Lower lobe of right lung (tissue), 2 donors: Measurements from ENCODE around the gene CRYZL1. TPM values are rescaled to one million over a fixed set of nuclear protein-coding genes. Genes with fewer than 3 reads are reported as not detected.
"Not testable (repeated sequence)": the region's sequence is repeated elsewhere in the genome, so short reads cannot be mapped to it uniquely, and the experiment has no call there.

Source experiments
- ATAC-seq, 2 donors: fragments of 200-7000 bp; cut with Tn5 transposase; one replicate each; pipeline ENCODE4 v1.9.1; 2020 to 2022; ENCODE audit warnings: mild to moderate bottlenecking in 2 of 2, moderate library complexity in 2 of 2
- DNase-seq: peaks from one replicate; pipeline ENCODE4 v3.0.0-alpha.2; 2020
- H3K27ac ChIP-seq: fragments of 200-600 bp; one replicate; pipeline ENCODE4 v1.8.0; 2022
- H3K27me3 ChIP-seq: fragments of 200-600 bp; one replicate; pipeline ENCODE4 v1.8.0; 2022; ENCODE audit warnings: low read depth
- H3K36me3 ChIP-seq: fragments of 200-600 bp; one replicate; pipeline ENCODE4 v1.8.0; 2022; ENCODE audit warnings: mild to moderate bottlenecking
- H3K4me1 ChIP-seq: fragments of 200-600 bp; one replicate; pipeline ENCODE4 v1.8.0; 2022
- H3K4me3 ChIP-seq: fragments of 200-600 bp; one replicate; pipeline ENCODE4 v1.8.0; 2022; ENCODE audit warnings: mild to moderate bottlenecking
- H3K9me3 ChIP-seq: fragments of 200-600 bp; one replicate; pipeline ENCODE4 v1.8.0; 2022
- CTCF ChIP-seq: fragments of 200-600 bp; IDR thresholded peaks from one replicate; pipeline ENCODE4 v1.8.0; 2022; ENCODE audit warnings: antibody characterized with exemption, mild to moderate bottlenecking
- intact Hi-C: fragments of 100-400 bp; cut with DNase I; formaldehyde crosslinking; loops from one replicate; pipeline ENCODE4 v1.11.0; 2022
- total RNA-seq: library from RNA; stranded (reverse); fragmentation: NEBNext Ultra II Directional; extraction: Animal tissue kit (Norgen Biotek cat#: 25700); gene quantifications from one replicate; pipeline ENCODE4 v1.2.1, GENCODE V29; 2021
- donor health status: DM: no; HTN: yes; CAD: no; lungs with severe emphysema.

Gene CRYZL1
- total RNA-seq, 1 donor from 2014 or later: 29.4 TPM

DNA sequence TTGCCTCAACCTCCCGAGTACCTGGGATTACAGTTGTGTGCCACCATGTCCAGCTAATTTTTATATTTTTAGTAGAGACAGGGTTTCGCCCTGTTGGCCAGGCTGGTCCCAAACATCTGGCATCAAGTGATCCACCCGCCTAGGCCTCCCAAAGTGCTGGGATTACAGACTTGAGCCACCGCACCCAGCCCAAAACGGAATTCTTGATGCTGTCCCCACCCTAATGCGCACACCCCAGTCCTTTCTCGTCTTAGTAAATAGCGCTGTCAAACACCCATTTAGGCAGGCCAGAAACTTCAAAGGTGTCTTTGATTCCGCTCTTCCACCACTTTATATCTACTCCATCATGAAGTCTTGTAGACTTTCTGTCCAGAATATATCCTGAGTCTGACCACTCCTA lies 35.9 kb upstream of the CRYZL1 start:
- no peak overlapping the region for H3K4me3 ChIP-seq
- no peaks in the 10 kb centered on the region for H3K36me3 ChIP-seq
- H3K9me3 ChIP-seq: no peaks in the 10 kb centered on the region
- no peak for ATAC-seq
- TF ChIP-seq CTCF: no peak
- intact Hi-C loops: no loop called here
- DNase-seq: no peak
- H3K4me1 ChIP-seq: no peaks in the 10 kb centered on the region
- H3K27ac ChIP-seq: no peak overlapping the region
- H3K27me3 ChIP-seq: no peaks in the 10 kb centered on the region

GRCh38 chr21:33676666-33677065 lies 35.1 kb upstream of the CRYZL1 start:
- H3K36me3 ChIP-seq, H3K27ac ChIP-seq, H3K27me3 ChIP-seq, H3K4me3 ChIP-seq, intact Hi-C loops, H3K4me1 ChIP-seq, H3K9me3 ChIP-seq, DNase-seq, ATAC-seq: not testable (repeated sequence)

DNA sequence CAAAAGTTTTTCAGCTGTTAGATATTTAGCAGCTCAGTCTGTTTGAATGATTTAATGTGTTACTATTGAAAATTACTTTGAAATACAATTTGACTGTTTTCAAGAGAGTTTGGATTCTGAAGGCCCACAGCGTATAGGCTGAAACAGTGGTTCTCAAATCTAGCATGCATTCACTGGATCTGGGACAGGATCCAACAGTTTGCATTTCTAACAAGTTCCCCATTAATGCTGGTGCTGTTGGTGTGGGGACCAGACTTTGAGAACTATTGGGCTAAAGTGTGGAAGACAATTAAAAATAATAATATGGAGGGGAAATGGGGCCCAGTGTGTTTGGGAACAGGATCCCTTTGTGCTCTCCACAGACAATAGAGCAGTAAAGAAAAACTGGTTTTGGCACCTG lies 32.7 kb upstream of the CRYZL1 start:
- H3K4me3 ChIP-seq: no peak overlapping the region

DNA sequence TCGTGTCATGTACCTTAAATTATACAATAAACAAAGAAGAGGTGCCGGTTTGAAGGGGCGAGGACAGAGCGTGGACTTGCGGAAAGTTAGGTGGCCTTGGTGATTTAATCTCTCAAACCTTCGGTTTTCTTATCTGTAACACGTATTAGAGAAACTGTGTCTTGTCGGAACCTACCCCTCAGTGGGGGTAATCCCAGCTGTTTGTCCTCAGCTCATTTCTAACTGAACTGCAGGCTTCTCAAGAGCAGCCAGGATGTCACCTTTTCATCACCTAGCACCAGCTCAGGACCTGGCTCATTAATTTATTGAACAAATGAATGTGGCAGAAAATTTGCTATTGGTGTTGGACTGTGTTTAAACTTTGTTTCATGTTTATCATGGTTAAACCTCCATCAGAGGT lies 31.9 kb upstream of the CRYZL1 start:
- no peak for TF ChIP-seq CTCF
- Histone ChIP-seq H3K27me3 (no peaks in the 10 kb centered on the region), H3K4me1 (peaks cover under 1% of the 10 kb centered on the region), H3K9me3 (no peaks in the 10 kb centered on the region), H3K36me3 (no peaks in the 10 kb centered on the region), H3K4me3 (no peak overlapping the region), H3K27ac (no peak overlapping the region)
- DNase-seq (no peak), ATAC-seq (no peak)
- intact Hi-C loops: no loop called here

More for the DNA sequence above, 32.7 kb upstream of the CRYZL1 start:
- DNase-seq (no peak), ATAC-seq (no peak)
- no peaks in the 10 kb centered on the region for H3K9me3 ChIP-seq
- intact Hi-C loops: no loop called here
- no peaks in the 10 kb centered on the region for H3K4me1 ChIP-seq
- TF ChIP-seq CTCF: no peak
- no peak overlapping the region for H3K27ac ChIP-seq
- no peaks in the 10 kb centered on the region for H3K36me3 ChIP-seq
- no peaks in the 10 kb centered on the region for H3K27me3 ChIP-seq

DNA sequence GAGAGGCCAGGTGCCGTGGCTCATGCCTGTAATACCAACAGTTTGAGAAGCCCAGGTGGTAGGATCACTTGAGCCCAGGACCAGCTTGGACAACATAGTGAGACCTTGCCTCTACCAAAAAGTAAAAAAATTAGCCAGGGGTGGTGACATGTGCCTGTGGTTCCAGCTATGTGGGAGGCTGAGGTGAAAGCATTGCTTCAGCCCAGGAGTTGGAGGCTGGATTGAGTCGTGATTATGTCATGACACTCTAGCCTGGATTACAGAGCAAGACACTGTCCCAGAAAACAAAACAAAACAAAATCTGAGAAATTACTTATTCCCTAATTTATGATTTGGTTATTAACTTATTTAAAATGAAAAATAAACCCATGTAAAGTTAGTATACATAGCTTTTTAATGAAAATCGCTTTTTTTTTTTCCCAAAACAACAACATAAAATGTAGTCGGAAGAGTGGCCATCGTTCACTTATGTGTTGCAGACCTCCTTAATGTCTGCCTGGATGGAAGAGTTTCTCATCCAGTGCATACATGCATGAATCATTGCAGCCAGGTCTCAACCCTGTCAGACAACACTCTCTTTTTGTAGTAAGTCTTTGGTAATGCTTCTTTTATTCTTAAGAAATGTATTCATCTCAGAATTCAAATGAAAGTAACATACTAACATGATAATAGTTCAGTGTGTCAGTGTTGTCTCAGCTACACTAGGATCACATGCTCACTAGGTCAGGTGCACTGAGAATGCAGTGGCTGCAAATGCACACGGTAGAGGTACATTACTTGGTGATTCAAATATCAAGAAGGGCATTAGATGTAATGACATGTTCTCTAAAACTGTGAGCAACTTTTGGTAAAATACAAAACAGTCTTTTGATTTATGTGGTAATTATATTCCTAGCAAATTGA lies 28.8 kb upstream of the CRYZL1 start:
- Histone ChIP-seq H3K27ac (no peak overlapping the region), H3K27me3 (no peaks in the 10 kb centered on the region), H3K4me1 (peaks cover 9% of the 10 kb centered on the region), H3K9me3 (no peaks in the 10 kb centered on the region), H3K36me3 (no peaks in the 10 kb centered on the region), H3K4me3 (no peak overlapping the region)
- no peak for TF ChIP-seq CTCF
- no peak for ATAC-seq
- intact Hi-C loops: no loop called here
- no peak for DNase-seq

- ATAC-seq (no peak), DNase-seq (no peak)
- Histone ChIP-seq H3K27me3 (no peaks in the 10 kb centered on the region), H3K9me3 (no peaks in the 10 kb centered on the region), H3K36me3 (no peaks in the 10 kb centered on the region), H3K4me1 (peaks cover 9% of the 10 kb centered on the region), H3K27ac (no peak overlapping the region), H3K4me3 (no peak overlapping the region)
- intact Hi-C loops: no loop called here
- TF ChIP-seq CTCF: no peak
These were observed 27.1 kb upstream of the CRYZL1 start for GRCh38 chr21:33668620-33669019.
